Loucy (cell line): ENCODE data around the gene NAGLU.

ENCODE experiments used
- H2AFZ ChIP-seq: fragments of 200-600 bp; sonication (generic); 2 replicates; pipeline ENCODE4 v1.6.0; 2016; ENCODE audit warnings: antibody characterized with exemption, mild to moderate bottlenecking, low read length, moderate library complexity
- H3F3A ChIP-seq: fragments of 200-600 bp; 2 replicates; pipeline ENCODE4 v1.6.0; 2016; ENCODE audit warnings: antibody characterized with exemption, low read depth, mild to moderate bottlenecking
- H3K27me3 ChIP-seq: fragments of 200-600 bp; sonication (generic); 2 replicates; pipeline ENCODE4 v1.6.1; 2014; ENCODE audit warnings: low read length, mild to moderate bottlenecking; ENCODE audit not compliant: insufficient read depth, poor library complexity, severe bottlenecking
- H3K36me3 ChIP-seq: fragments of 200-600 bp; sonication (generic); 2 replicates; pipeline ENCODE4 v1.6.1; 2016; ENCODE audit warnings: low read length; ENCODE audit not compliant: insufficient read depth
- H3K4me1 ChIP-seq: fragments of 200-600 bp; sonication (generic); 2 replicates; pipeline ENCODE4 v1.5.1; 2014; ENCODE audit warnings: low read length, mild to moderate bottlenecking; ENCODE audit not compliant: insufficient read depth, poor library complexity, severe bottlenecking
- H3K4me2 ChIP-seq: fragments of 200-600 bp; sonication (generic); 2 replicates; pipeline ENCODE4 v1.6.0; 2014; ENCODE audit warnings: antibody characterized with exemption, low read length, low read depth, mild to moderate bottlenecking; ENCODE audit not compliant: poor library complexity, severe bottlenecking
- H3K4me3 ChIP-seq: fragments of 200-600 bp; sonication (generic); 2 replicates; pipeline ENCODE4 v1.5.1; 2014; ENCODE audit warnings: low read length, mild to moderate bottlenecking, mixed read lengths; ENCODE audit not compliant: poor library complexity, severe bottlenecking
- H3K79me2 ChIP-seq: fragments of 200-600 bp; sonication (generic); 2 replicates; pipeline ENCODE4 v1.6.1; 2014; ENCODE audit warnings: low read length; ENCODE audit not compliant: insufficient read depth
- H3K9ac ChIP-seq: fragments of 200-600 bp; sonication (generic); 2 replicates; pipeline ENCODE4 v1.6.0; 2014; ENCODE audit warnings: mild to moderate bottlenecking, low read depth, low read length, moderate library complexity; ENCODE audit not compliant: poor library complexity, severe bottlenecking
- H3K9me2 ChIP-seq: fragments of 200-600 bp; sonication (generic); replicated peaks from 2 replicates; pipeline ENCODE4 v1.6.1; 2016; ENCODE audit warnings: low read depth, low read length, mixed read lengths
- H3K9me3 ChIP-seq: fragments of 200-600 bp; sonication (generic); 2 replicates; pipeline ENCODE4 v1.6.1; 2014; ENCODE audit warnings: mild to moderate bottlenecking, antibody characterized with exemption, low read length, low read depth; ENCODE audit not compliant: insufficient read depth
- H4K20me1 ChIP-seq: fragments of 200-600 bp; sonication (generic); 2 replicates; pipeline ENCODE4 v1.6.0; 2014; ENCODE audit warnings: antibody characterized with exemption, low read length, mild to moderate bottlenecking; ENCODE audit not compliant: insufficient read depth, poor library complexity, severe bottlenecking
- EZH2phosphoT487 ChIP-seq: fragments of 200-600 bp; IDR thresholded peaks from 2 replicates; pipeline ENCODE4 v1.6.1; 2018; ENCODE audit warnings: antibody characterized with exemption, mild to moderate bottlenecking, moderate library complexity, borderline replicate concordance
- TF ChIP-seq, protein P1 (sequence below): fragments of 200-600 bp; sonication (generic); conservative IDR thresholded peaks from 2 replicates; pipeline ENCODE4 v1.5.1; 2014; ENCODE audit warnings: mild to moderate bottlenecking, antibody characterized with exemption, low read length

NAGLU gene

DNA sequence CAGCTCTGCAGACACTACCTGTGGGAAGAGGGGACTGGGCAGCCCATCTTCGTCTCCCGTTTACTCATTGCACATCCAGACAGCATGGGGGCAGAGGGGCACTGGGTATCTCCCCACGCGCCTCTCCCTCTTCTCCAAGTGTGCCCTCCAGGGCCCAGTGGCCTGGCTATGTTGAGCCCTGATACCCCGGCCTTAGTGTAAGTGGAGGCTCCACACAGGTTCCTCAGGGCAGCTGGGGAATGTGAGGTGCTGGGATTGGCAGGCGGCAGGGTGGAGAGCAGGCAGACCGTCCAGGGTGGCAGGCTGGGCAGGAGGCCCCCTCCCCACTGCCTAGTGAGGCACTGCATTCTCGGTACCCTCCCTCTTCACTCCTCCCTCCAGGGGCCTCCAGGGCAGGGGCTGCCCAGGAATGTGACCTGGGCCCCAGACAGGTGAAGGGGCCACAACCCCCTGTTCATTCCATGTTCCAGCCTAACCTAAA, 13.2 kb upstream of the NAGLU start:
- no peaks in the 10 kb centered on the region for H3K27me3 ChIP-seq
- no peaks in the 10 kb centered on the region for H3F3A ChIP-seq
- H3K4me3 ChIP-seq = no peak overlapping the region
- H3K9ac ChIP-seq = no peak overlapping the region
- H3K36me3 ChIP-seq = no peaks in the 10 kb centered on the region
- no peak overlapping the region for H2AFZ ChIP-seq
- H3K79me2 ChIP-seq = no peaks in the 10 kb centered on the region
- H3K4me2 ChIP-seq = no peak overlapping the region
- H3K4me1 ChIP-seq = peaks cover 23% of the 10 kb centered on the region
- no peaks in the 10 kb centered on the region for H4K20me1 ChIP-seq
- no peaks in the 10 kb centered on the region for H3K9me2 ChIP-seq
- no peaks in the 10 kb centered on the region for H3K9me3 ChIP-seq
- TF ChIP-seq, protein P1, sequence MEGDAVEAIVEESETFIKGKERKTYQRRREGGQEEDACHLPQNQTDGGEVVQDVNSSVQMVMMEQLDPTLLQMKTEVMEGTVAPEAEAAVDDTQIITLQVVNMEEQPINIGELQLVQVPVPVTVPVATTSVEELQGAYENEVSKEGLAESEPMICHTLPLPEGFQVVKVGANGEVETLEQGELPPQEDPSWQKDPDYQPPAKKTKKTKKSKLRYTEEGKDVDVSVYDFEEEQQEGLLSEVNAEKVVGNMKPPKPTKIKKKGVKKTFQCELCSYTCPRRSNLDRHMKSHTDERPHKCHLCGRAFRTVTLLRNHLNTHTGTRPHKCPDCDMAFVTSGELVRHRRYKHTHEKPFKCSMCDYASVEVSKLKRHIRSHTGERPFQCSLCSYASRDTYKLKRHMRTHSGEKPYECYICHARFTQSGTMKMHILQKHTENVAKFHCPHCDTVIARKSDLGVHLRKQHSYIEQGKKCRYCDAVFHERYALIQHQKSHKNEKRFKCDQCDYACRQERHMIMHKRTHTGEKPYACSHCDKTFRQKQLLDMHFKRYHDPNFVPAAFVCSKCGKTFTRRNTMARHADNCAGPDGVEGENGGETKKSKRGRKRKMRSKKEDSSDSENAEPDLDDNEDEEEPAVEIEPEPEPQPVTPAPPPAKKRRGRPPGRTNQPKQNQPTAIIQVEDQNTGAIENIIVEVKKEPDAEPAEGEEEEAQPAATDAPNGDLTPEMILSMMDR = no peak
- TF ChIP-seq EZH2phosphoT487 = no peak

DNA sequence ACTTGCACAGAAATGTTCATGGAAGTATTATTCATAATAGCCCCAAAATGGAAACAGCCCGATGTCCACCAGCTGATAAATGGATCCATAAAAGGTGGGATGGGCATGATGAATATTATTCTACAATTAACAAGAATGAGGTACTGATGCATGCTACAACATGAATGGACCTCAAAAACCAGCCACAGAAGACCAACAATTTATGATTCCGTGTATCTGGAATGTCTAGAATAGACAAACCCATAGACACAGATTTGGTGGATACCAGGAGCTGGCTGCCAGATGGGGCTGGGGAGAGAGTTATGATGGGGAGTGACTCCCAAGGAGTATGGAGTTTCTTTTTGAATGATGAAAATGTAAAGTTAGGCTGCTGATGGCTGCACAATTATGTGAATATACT, 10.8 kb upstream of the NAGLU start:
- Histone ChIP-seq H3K4me3 (no peak overlapping the region), H3K9me2 (no peaks in the 10 kb centered on the region), H3K27me3 (no peaks in the 10 kb centered on the region), H3K4me1 (peaks cover 17% of the 10 kb centered on the region), H3K36me3 (no peaks in the 10 kb centered on the region), H3K4me2 (no peak overlapping the region), H3K9me3 (no peaks in the 10 kb centered on the region), H3K9ac (no peak overlapping the region), H3K79me2 (no peaks in the 10 kb centered on the region), H3F3A (peaks cover 3% of the 10 kb centered on the region; the same call in 1 of the 2 replicates), H4K20me1 (no peaks in the 10 kb centered on the region), H2AFZ (no peak overlapping the region)
- TF ChIP-seq, protein P1 = no peak

DNA sequence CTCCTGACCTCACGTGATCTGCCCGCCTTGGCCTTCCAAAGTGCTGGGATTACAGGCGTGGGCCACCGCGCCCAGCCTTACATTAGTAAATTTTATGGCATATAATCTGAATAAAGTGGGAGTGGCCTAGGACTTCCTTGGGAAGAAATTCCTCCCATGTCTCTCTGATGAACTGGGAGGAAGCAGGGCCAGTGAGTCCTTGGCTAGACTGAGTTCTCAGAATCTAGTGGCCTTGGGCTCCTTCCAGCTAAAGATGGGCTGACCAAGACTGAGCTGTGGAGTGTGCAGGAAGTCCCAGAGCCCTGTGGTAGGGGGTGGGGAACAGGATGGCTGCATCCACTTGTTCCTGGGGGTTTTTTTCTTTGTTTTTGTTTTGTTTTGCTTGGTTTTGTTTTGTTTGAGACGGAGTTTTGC, 10.0 kb upstream of the NAGLU start:
- Histone ChIP-seq H3K9ac (no peak overlapping the region), H3F3A (peaks cover 11% of the 10 kb centered on the region), H3K4me1 (peaks cover 22% of the 10 kb centered on the region), H3K79me2 (no peaks in the 10 kb centered on the region), H3K4me3 (no peak overlapping the region), H4K20me1 (no peaks in the 10 kb centered on the region), H3K36me3 (no peaks in the 10 kb centered on the region), H2AFZ (no peak overlapping the region), H3K9me2 (no peaks in the 10 kb centered on the region), H3K27me3 (no peaks in the 10 kb centered on the region), H3K9me3 (no peaks in the 10 kb centered on the region), H3K4me2 (no peak overlapping the region)
- TF ChIP-seq EZH2phosphoT487 = no peak
- TF ChIP-seq, protein P1 = no peak
